GM19238 (cell line): ENCODE measurements around the gene FCN1.

Experiments used
- DNase-seq: peaks from one replicate; pipeline ENCODE4 v3.0.0; 2011; ENCODE audit warnings: low spot score; ENCODE audit not compliant: insufficient read length

FCN1 gene

GRCh38 chr9:134892820-134893420 lies 24.8 kb downstream of the FCN1 start:
- no peak for DNase-seq

DNA sequence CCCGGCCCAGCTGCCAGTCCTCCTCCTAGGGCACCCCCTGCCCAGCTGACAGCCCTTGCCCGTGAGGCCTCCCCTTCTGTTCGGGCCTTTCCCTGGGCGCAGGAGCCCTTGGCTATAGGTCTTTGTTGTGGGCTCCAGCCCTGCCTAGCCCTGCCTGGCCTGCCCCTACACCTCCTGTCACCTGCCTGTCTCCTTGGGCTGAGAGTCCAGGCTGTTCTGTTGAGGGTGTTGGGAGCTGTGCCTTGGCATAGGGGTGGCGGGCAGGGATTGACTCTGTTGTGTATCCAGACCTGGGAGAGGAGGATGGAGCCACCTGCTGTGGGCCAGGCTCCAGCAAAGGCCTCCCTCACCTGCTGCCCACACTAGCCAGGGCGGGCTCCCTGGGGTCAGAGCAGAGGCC lies 25.5 kb downstream of the FCN1 start:
- DNase-seq, result no peak

DNA sequence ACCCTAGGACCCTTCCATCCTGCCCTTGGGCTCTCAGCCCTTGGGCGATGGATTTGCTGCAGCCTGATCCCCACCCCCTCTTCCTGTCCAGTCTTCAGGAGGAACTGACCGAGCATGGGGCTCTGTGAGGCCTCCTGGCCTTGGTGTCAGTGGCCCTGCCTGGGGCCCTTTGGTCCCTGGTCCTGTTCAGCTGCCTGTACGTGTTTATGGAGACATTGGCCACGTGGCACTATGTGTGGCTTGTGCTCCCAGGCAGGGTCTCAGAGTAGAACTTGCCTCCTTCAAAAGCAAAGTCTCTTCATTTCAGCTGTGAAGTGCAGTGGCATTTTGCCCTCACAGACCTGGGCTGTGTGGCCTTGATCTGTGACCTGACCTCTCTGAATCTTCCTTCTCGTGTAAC lies 26.0 kb downstream of the FCN1 start:
- no peak for DNase-seq

DNA sequence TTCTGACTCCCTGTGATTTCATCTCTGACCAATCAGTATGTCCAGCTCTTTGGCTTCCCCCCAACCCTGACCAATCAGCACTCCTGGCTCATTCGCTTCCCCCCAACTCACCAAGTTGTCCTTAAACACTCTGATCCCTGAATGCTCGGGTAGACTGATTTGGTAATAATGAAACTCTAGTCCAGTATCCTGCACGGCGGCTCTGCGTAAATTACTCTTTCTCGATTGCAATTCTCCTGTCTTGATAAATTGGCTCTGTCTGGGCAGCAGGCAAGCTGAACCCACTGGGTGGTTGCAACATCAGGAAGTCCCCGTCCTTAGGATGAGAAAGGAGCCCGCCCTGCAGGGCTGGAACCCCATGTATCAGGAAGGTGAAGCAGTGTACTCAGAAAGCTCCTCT lies 26.7 kb downstream of the FCN1 start:
- no peak for DNase-seq

DNA sequence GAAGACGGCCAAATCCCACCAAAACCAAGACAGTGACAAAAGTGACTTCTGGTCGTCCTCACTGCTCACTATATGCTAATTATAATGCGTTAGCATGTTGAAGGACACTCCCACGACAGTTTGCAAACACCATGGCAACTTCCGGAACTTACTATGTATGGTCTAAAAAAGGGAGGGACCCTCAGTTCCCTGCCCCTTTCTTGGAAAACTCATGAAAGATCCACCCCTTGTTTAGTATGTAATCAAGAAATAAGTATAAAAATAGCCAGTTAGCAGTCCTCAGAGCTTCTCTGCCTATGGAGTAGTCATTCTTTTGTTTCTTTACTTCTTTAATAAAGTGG lies 27.6 kb downstream of the FCN1 start:
- no peak for DNase-seq

- no peak for DNase-seq
Measured at GRCh38 chr9:134889386-134890154, 28.1 kb downstream of the FCN1 start.

DNA sequence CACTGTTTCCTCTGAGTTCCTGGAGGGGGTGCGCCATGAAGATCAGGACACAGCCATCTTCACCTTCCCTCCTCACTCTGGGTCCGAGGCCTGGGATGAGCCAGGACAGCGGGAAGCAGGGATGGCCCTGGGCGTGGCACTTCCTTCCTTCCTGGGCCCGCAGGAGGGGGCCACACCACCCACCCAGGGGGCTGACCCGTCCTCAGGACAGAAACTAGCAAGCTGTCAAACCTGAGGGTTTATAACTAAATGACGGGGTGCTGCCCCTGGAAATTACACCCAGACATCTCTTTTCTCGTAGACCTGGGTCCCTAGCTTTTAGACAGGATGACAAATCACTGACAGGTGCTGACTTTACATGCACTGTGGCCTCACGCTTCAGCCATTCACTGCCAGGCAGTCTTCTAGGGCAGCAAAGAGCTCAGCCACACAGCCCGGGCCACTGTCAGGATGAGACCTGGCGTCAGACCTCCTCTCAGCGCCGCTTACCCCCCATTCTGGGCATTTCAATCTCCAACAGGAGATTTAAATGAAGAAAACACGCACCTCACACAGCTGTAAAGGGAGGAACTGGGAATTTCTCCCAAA lies 29.0 kb downstream of the FCN1 start:
- no peak for DNase-seq

DNA sequence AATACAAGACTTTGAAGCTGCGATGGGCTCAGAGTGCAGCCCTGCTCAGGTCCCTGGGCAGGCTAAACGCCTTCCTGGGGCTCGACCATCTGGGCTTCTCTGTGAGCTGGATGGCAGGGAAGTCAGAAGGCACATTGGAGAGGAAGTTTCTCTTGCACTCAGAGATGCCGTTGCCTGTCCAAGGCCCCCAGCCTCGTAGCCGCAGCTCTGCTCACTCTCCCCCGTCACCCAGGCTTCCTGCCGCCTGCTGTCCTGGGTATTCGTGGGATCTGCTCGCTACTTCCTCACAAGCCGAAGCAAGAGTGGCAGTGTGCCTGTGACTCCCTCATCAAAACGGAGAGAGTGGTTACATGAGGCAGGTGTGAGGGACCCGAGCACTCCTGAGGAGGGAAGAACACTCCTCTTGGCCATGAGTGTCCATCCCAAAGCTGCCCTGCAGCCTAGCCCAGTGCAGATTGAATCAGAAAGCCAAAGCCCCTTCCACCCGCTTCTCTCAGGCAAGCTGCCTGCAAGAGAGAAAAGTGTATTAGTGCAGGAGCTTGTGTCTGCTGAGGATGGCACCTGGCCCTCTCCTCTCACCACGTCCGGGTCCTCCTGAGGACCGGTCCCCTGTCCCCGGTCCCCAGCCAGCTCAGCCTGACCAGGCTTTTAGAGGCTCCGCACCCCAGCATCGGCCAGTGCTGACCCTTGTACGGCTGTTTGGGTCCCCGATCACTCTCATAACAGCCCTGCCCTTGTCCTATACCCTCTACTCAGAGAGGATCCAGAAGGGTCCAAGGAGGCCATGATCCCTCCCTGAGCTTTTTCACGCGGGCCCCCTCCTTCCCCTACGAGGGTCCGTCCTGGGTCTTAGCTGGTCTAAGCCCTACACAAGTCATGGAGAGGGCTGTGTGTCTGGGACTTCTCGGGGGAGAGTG lies 29.8 kb downstream of the FCN1 start:
- DNase-seq, result no peak

DNA sequence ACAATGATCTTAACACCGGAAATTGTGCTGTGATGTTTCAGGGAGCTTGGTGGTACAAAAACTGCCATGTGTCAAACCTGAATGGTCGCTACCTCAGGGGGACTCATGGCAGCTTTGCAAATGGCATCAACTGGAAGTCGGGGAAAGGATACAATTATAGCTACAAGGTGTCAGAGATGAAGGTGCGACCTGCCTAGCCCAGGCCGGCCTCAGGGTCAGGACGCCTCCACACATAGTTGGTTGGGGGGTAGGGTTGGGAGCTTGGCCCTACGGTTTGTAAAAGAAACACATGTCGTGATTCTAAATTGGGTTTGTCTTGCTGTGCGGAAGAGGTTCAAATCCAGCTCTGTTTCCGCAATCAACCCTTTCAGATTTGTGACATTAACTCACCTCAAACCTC lies 30.5 kb downstream of the FCN1 start:
- no peak for DNase-seq

- DNase-seq, result no peak
Measured at GRCh38 chr9:134886413-134886913, 31.2 kb downstream of the FCN1 start.

GRCh38 chr9:134885679-134886412 lies 31.9 kb downstream of the FCN1 start:
- no peak for DNase-seq

DNA sequence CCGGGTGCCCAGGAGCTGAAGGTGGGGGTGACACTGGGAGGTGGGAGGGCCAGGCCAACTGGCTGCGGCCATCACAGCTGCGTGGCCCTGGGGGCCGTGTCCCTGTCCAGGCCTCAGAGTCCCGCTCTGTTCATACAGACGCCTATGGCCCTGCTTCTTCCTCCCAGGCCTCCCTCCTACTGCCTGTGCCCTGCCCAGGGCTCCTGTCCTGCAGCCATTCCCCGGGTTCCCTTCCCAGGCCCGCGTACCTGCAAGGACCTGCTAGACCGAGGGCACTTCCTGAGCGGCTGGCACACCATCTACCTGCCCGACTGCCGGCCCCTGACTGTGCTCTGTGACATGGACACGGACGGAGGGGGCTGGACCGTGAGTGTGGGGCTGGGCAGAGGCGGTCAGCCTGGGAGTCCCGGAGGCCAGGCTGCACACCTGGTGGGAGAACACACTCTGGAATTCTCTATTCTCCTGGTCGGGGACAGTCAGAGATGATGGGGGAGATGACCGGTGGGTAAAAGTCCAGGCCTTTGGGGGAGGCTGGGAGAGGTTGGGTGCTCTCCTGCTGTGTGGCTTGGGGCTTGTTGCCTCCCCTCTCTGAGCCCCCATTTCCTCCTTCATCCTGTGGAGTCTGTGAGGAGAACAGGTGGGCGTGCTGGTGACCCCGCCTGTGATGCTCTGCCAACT lies 32.6 kb downstream of the FCN1 start:
- no peak for DNase-seq

DNA sequence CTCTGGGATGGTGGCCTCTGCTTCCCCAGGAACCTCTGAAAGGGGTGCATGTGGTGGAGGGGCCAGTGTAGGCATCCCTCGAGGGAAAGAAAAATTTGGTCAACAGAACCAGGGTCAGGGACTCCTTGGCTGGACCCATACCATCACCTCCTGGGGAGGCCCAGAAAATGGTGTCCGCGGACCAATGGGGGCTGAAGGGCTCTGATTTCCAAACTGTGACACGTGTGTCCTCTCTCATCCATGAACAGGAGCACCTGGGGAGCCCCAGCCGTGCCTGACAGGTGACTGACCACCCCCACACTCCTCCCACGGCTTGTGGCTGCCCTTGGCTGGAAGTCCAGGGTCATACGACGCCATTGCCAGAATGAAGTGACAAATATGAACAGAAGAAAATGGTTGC lies 33.2 kb downstream of the FCN1 start:
- no peak for DNase-seq

DNA sequence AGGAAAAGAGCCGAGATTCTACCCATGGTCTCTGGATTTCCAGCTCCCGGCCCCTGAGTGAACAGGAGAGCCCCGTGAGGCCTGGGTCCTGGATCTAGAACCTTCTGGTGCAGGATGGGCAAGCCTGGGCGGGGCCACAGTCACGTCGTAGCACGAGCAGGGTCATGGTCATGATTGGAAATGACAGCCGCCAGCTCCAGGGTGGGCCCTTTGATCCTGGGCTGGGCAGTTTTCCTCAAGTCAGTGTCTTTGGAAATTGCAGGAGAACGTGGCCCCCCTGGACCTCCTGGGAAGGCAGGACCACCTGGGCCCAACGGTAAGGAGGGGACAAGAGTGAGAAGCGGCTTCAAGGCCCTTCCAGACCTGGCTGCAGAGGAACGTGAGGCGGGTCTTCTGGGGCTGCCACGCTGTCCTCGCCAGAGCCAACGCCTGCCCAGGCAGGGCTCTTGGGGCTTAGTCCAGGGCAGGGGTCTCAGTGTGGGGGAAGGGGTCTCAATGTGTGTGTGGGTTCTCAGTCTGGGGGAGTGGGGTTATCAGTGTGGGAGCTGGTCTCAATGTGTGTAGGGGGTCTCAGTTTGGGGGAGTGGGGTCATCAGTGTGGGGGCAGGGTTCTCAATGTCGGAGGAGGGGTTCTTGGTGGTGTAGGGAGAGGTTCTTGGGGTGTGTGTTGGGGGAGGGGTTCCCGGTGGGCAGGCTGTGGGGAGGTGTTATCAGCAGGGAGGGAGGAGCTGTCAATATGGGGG lies 34.5 kb downstream of the FCN1 start:
- no peak for DNase-seq

DNA sequence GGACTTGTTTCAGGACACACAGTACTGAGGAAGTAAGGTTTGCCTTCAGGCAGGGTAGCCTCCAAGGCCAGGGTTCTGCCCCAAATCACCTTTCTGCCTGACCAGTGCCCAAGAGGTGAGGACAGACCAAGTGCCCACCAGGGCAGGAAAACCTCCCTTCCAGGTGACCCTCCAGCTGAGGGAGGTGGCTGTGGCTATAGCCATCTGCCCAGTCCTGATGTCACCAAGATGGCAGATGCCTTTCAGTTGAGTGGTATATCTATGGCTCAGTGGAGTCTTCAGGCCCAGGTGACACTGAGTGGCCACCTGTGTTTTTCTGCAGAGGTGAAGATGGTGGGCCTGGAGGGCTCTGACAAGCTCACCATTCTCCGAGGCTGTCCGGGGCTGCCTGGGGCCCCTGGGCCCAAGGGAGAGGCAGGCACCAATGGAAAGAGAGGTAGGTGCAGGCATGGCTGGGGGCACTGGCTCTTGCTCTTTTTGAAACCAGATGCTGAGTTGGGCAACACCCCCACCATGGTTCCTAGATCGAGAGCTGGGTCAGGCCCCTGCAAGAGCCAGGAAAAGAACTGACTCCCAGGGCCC lies 35.4 kb downstream of the FCN1 start:
- DNase-seq, result no peak

GRCh38 chr9:134881313-134881670 lies 36.4 kb downstream of the FCN1 start:
- no peak for DNase-seq

GRCh38 chr9:134880484-134881312 lies 37.0 kb downstream of the FCN1 start, which contains the start of gene FCN2:
Gene FCN2, plus strand, starts transcription at chr9:134880810. Its CDS starts 12 bp downstream, at chr9:134880822.
- DNase-seq, result no peak

GRCh38 chr9:134879664-134880483 lies 37.8 kb downstream of the FCN1 start:
- DNase-seq, result no peak
